ENCODE data around the gene KRTAP5-6. TPM values are rescaled to one million over a fixed set of nuclear protein-coding genes. Genes with fewer than 3 reads are reported as not detected.

Gene KRTAP5-6
- total RNA-seq, 6 experiments from 2014 or later, result not detected

- no peak for TF ChIP-seq CTCF (IDR thresholded peaks at IDR 0.05)
- Mint-ChIP-seq H3K27me3 (ENCODE audit: insufficient read depth) (peaks cover 52% of the 10 kb centered on the region), H3K36me3 (ENCODE audit: low read depth) (no peaks in the 10 kb centered on the region), H3K4me3 (no peak overlapping the region), H3K9me3 (no peaks in the 10 kb centered on the region), H3K4me1 (ENCODE audit: low read depth) (no peaks in the 10 kb centered on the region), H3K27ac (no peak overlapping the region)
- no peak for DNase-seq
These were observed 43.2 kb upstream of the KRTAP5-6 start for GRCh38 chr11:1653541-1654387.

- no peak for DNase-seq
- Mint-ChIP-seq H3K9me3 (no peaks in the 10 kb centered on the region), H3K4me1 (ENCODE audit: low read depth) (no peaks in the 10 kb centered on the region), H3K36me3 (ENCODE audit: low read depth) (no peaks in the 10 kb centered on the region), H3K27me3 (ENCODE audit: insufficient read depth) (peaks cover 56% of the 10 kb centered on the region), H3K4me3 (no peak overlapping the region), H3K27ac (no peak overlapping the region)
- no peak for TF ChIP-seq CTCF (IDR thresholded peaks at IDR 0.05)
These were observed 42.4 kb upstream of the KRTAP5-6 start for GRCh38 chr11:1654388-1655167.

GRCh38 chr11:1655168-1656060 is 41.6 kb upstream of the KRTAP5-6 start:
- Mint-ChIP-seq H3K9me3 (no peaks in the 10 kb centered on the region), H3K36me3 (ENCODE audit: low read depth) (no peaks in the 10 kb centered on the region), H3K4me3 (no peak overlapping the region), H3K27me3 (ENCODE audit: insufficient read depth) (peaks cover 62% of the 10 kb centered on the region), H3K27ac (no peak overlapping the region), H3K4me1 (ENCODE audit: low read depth) (no peaks in the 10 kb centered on the region)
- TF ChIP-seq CTCF (IDR thresholded peaks at IDR 0.05), result no peak
- no peak for DNase-seq

- H3K27ac Mint-ChIP-seq, result no peak overlapping the region
- H3K36me3 Mint-ChIP-seq (ENCODE audit: low read depth), result no peaks in the 10 kb centered on the region
- no peak for TF ChIP-seq CTCF (IDR thresholded peaks at IDR 0.05)
- no peaks in the 10 kb centered on the region for H3K4me1 Mint-ChIP-seq (ENCODE audit: low read depth)
- H3K27me3 Mint-ChIP-seq (ENCODE audit: insufficient read depth), result peaks cover 58% of the 10 kb centered on the region
- H3K4me3 Mint-ChIP-seq, result no peak overlapping the region
- no peak for DNase-seq
- H3K9me3 Mint-ChIP-seq, result no peaks in the 10 kb centered on the region
These were observed 40.9 kb upstream of the KRTAP5-6 start for GRCh38 chr11:1656061-1656441.

GRCh38 chr11:1656670-1657069 is 40.3 kb upstream of the KRTAP5-6 start:
- no peaks in the 10 kb centered on the region for H3K4me1 Mint-ChIP-seq (ENCODE audit: low read depth)
- H3K27ac Mint-ChIP-seq, result no peak overlapping the region

More at GRCh38 chr11:1656670-1657069, 40.3 kb upstream of the KRTAP5-6 start:
- TF ChIP-seq CTCF (IDR thresholded peaks at IDR 0.05), result no peak
- no peaks in the 10 kb centered on the region for H3K9me3 Mint-ChIP-seq
- DNase-seq, result no peak
- no peak overlapping the region for H3K4me3 Mint-ChIP-seq
- no peaks in the 10 kb centered on the region for H3K36me3 Mint-ChIP-seq (ENCODE audit: low read depth)
- H3K27me3 Mint-ChIP-seq (ENCODE audit: insufficient read depth), result peaks cover 51% of the 10 kb centered on the region

Measured in HFFc6 (cell line).